ACC112 (cell line): ENCODE results near the gene TFCP2L1.

ENCODE experiments used
- H2AFZ ChIP-seq: fragments of 200-600 bp; sonication (generic); one replicate; pipeline ENCODE4 v1.6.0; 2017; ENCODE audit warnings: antibody characterized with exemption, low read length; ENCODE audit not compliant: unreplicated experiment
- H3K27ac ChIP-seq: fragments of 200-600 bp; sonication (generic); 2 replicates; pipeline ENCODE4 v1.5.1; 2014; ENCODE audit warnings: low read depth, mild to moderate bottlenecking, antibody characterized with exemption, low read length, moderate library complexity
- H3K27me3 ChIP-seq: fragments of 200-600 bp; sonication (generic); 2 replicates; pipeline ENCODE4 v1.6.1; 2014; ENCODE audit warnings: mild to moderate bottlenecking, antibody characterized with exemption, low read length, moderate library complexity, mixed read lengths; ENCODE audit not compliant: insufficient read depth
- H3K36me3 ChIP-seq: fragments of 200-600 bp; sonication (generic); 2 replicates; pipeline ENCODE4 v1.6.1; 2016; ENCODE audit warnings: mild to moderate bottlenecking, antibody characterized with exemption, low read length, moderate library complexity, mixed read lengths; ENCODE audit not compliant: insufficient read depth
- H3K4me1 ChIP-seq: fragments of 200-600 bp; sonication (generic); one replicate; pipeline ENCODE4 v1.6.1; 2016; ENCODE audit warnings: low read length, mixed read lengths; ENCODE audit not compliant: insufficient read depth, unreplicated experiment, control insufficient read depth
- H3K4me3 ChIP-seq: fragments of 200-600 bp; sonication (generic); 2 replicates; pipeline ENCODE4 v1.5.1; 2014; ENCODE audit warnings: mild to moderate bottlenecking, low read depth, low read length
- H3K79me2 ChIP-seq: fragments of 200-600 bp; sonication (generic); one replicate; pipeline ENCODE4 v1.6.0; 2016; ENCODE audit warnings: low read length; ENCODE audit not compliant: control insufficient read depth, unreplicated experiment, insufficient read depth

TFCP2L1 gene

GRCh38 chr2:121266543-121267106, 18.4 kb downstream of the TFCP2L1 start:
- no peak overlapping the region for H2AFZ ChIP-seq

GRCh38 chr2:121263996-121264715, 20.8 kb downstream of the TFCP2L1 start:
- Histone ChIP-seq H2AFZ (no peak overlapping the region), H3K27me3 (peaks cover 4% of the 10 kb centered on the region; the same call in 1 of the 2 replicates), H3K27ac (no peak overlapping the region), H3K4me1 (no peaks in the 10 kb centered on the region), H3K79me2 (no peaks in the 10 kb centered on the region), H3K4me3 (no peak overlapping the region), H3K36me3 (no peaks in the 10 kb centered on the region)

More at GRCh38 chr2:121266543-121267106, 18.4 kb downstream of the TFCP2L1 start:
- Histone ChIP-seq H3K79me2 (no peaks in the 10 kb centered on the region), H3K4me3 (no peak overlapping the region), H3K36me3 (no peaks in the 10 kb centered on the region), H3K4me1 (no peaks in the 10 kb centered on the region), H3K27me3 (peaks cover 9% of the 10 kb centered on the region), H3K27ac (no peak overlapping the region)

GRCh38 chr2:121260370-121261154, 24.4 kb downstream of the TFCP2L1 start:
- no peaks in the 10 kb centered on the region for H3K79me2 ChIP-seq
- H3K4me1 ChIP-seq, result no peaks in the 10 kb centered on the region
- H3K27me3 ChIP-seq, result peaks cover 8% of the 10 kb centered on the region
- no peak overlapping the region for H3K4me3 ChIP-seq
- no peaks in the 10 kb centered on the region for H3K36me3 ChIP-seq
- no peak overlapping the region for H2AFZ ChIP-seq
- no peak overlapping the region for H3K27ac ChIP-seq

GRCh38 chr2:121258051-121258450, 27.0 kb downstream of the TFCP2L1 start:
- H3K4me3 ChIP-seq, result no peak overlapping the region
- H3K4me1 ChIP-seq, result no peaks in the 10 kb centered on the region
- H2AFZ ChIP-seq, result no peak overlapping the region
- no peaks in the 10 kb centered on the region for H3K79me2 ChIP-seq
- H3K27me3 ChIP-seq, result peaks cover 24% of the 10 kb centered on the region
- no peak overlapping the region for H3K27ac ChIP-seq
- H3K36me3 ChIP-seq, result no peaks in the 10 kb centered on the region

- Histone ChIP-seq H3K79me2 (no peaks in the 10 kb centered on the region), H3K27ac (no peak overlapping the region), H3K27me3 (peaks cover 30% of the 10 kb centered on the region), H3K4me1 (no peaks in the 10 kb centered on the region), H3K36me3 (no peaks in the 10 kb centered on the region), H2AFZ (no peak overlapping the region), H3K4me3 (no peak overlapping the region)
These were observed 27.5 kb downstream of the TFCP2L1 start for GRCh38 chr2:121257480-121257840.

- peaks cover 35% of the 10 kb centered on the region for H3K27me3 ChIP-seq
- H2AFZ ChIP-seq, result no peak overlapping the region
- no peaks in the 10 kb centered on the region for H3K79me2 ChIP-seq
- no peaks in the 10 kb centered on the region for H3K4me1 ChIP-seq
- H3K27ac ChIP-seq, result no peak overlapping the region
- H3K4me3 ChIP-seq, result no peak overlapping the region
- no peaks in the 10 kb centered on the region for H3K36me3 ChIP-seq
These were observed 28.1 kb downstream of the TFCP2L1 start for GRCh38 chr2:121256720-121257479.

GRCh38 chr2:121255358-121255757, 29.6 kb downstream of the TFCP2L1 start:
- H3K27me3 ChIP-seq, result peaks cover 44% of the 10 kb centered on the region
- no peaks in the 10 kb centered on the region for H3K4me1 ChIP-seq
- H3K4me3 ChIP-seq, result no peak overlapping the region
- H2AFZ ChIP-seq, result no peak overlapping the region
- no peak overlapping the region for H3K27ac ChIP-seq
- H3K36me3 ChIP-seq, result no peaks in the 10 kb centered on the region
- no peaks in the 10 kb centered on the region for H3K79me2 ChIP-seq

GRCh38 chr2:121254748-121255147, 30.3 kb downstream of the TFCP2L1 start:
- H3K4me3 ChIP-seq, result no peak overlapping the region
- no peaks in the 10 kb centered on the region for H3K79me2 ChIP-seq
- H3K4me1 ChIP-seq, result no peaks in the 10 kb centered on the region
- no peak overlapping the region for H2AFZ ChIP-seq
- peaks cover 45% of the 10 kb centered on the region for H3K27me3 ChIP-seq
- H3K27ac ChIP-seq, result no peak overlapping the region
- no peaks in the 10 kb centered on the region for H3K36me3 ChIP-seq

GRCh38 chr2:121253674-121254240, 31.2 kb downstream of the TFCP2L1 start:
- Histone ChIP-seq H3K4me3 (no peak overlapping the region), H3K27ac (no peak overlapping the region), H2AFZ (no peak overlapping the region), H3K79me2 (no peaks in the 10 kb centered on the region), H3K27me3 (peaks cover 51% of the 10 kb centered on the region), H3K36me3 (no peaks in the 10 kb centered on the region), H3K4me1 (no peaks in the 10 kb centered on the region)

- no peaks in the 10 kb centered on the region for H3K79me2 ChIP-seq
- H3K27ac ChIP-seq, result no peak overlapping the region
- no peak overlapping the region for H3K4me3 ChIP-seq
- peaks cover 56% of the 10 kb centered on the region for H3K27me3 ChIP-seq
- H2AFZ ChIP-seq, result no peak overlapping the region
- no peaks in the 10 kb centered on the region for H3K4me1 ChIP-seq
- H3K36me3 ChIP-seq, result no peaks in the 10 kb centered on the region
These were observed 31.9 kb downstream of the TFCP2L1 start for GRCh38 chr2:121253021-121253673.
